ENCODE data around the gene ETV5. TPM values are rescaled to one million over a fixed set of nuclear protein-coding genes. Genes with fewer than 3 reads are reported as not detected.

ETV5 gene
- total RNA-seq, 1 donor from 2014 or later, result 54.1 TPM

- H3K27ac Mint-ChIP-seq, result no peak overlapping the region
- peaks cover 8% of the 10 kb centered on the region for H3K36me3 Mint-ChIP-seq (ENCODE audit: insufficient read depth)
- no peaks in the 10 kb centered on the region for H3K27me3 Mint-ChIP-seq
- H3K9me3 Mint-ChIP-seq (ENCODE audit: low read depth), result no peaks in the 10 kb centered on the region
- no peak for DNase-seq (ENCODE audit: low spot score, unreplicated experiment)
- H3K4me3 Mint-ChIP-seq (ENCODE audit: low read depth), result no peak overlapping the region
- peaks cover 64% of the 10 kb centered on the region for H3K4me1 Mint-ChIP-seq (ENCODE audit: low read depth)
- TF ChIP-seq CTCF (IDR thresholded peaks at IDR 0.05; ENCODE audit: unreplicated experiment), result no peak
These were observed 16.4 kb downstream of the ETV5 start for GRCh38 chr3:186092360-186093070.

GRCh38 chr3:186090901-186091300, 18.0 kb downstream of the ETV5 start:
- H3K36me3 Mint-ChIP-seq (ENCODE audit: insufficient read depth), result peaks cover 22% of the 10 kb centered on the region

GRCh38 chr3:186088335-186088734, 20.6 kb downstream of the ETV5 start:
- H3K4me3 Mint-ChIP-seq (ENCODE audit: low read depth), result no peak overlapping the region
- no peaks in the 10 kb centered on the region for H3K27me3 Mint-ChIP-seq
- H3K9me3 Mint-ChIP-seq (ENCODE audit: low read depth), result peaks cover 6% of the 10 kb centered on the region
- H3K4me1 Mint-ChIP-seq (ENCODE audit: low read depth), result peaks cover 31% of the 10 kb centered on the region
- H3K36me3 Mint-ChIP-seq (ENCODE audit: insufficient read depth), result peaks cover 26% of the 10 kb centered on the region
- TF ChIP-seq CTCF (IDR thresholded peaks at IDR 0.05; ENCODE audit: unreplicated experiment), result no peak
- no peak for DNase-seq (ENCODE audit: low spot score, unreplicated experiment)
- H3K27ac Mint-ChIP-seq, result no peak overlapping the region

More at GRCh38 chr3:186090901-186091300, 18.0 kb downstream of the ETV5 start:
- TF ChIP-seq CTCF (IDR thresholded peaks at IDR 0.05; ENCODE audit: unreplicated experiment), result no peak
- Mint-ChIP-seq H3K27me3 (no peaks in the 10 kb centered on the region), H3K27ac (no peak overlapping the region), H3K4me3 (ENCODE audit: low read depth) (no peak overlapping the region), H3K4me1 (ENCODE audit: low read depth) (peaks cover 47% of the 10 kb centered on the region), H3K9me3 (ENCODE audit: low read depth) (peaks cover 6% of the 10 kb centered on the region)
- DNase-seq (ENCODE audit: low spot score, unreplicated experiment), result no peak

GRCh38 chr3:186084264-186084663, 24.6 kb downstream of the ETV5 start:
- Mint-ChIP-seq H3K27me3 (no peaks in the 10 kb centered on the region), H3K27ac (no peak overlapping the region), H3K4me1 (ENCODE audit: low read depth) (peaks cover 20% of the 10 kb centered on the region)

GRCh38 chr3:186083746-186084145, 25.1 kb downstream of the ETV5 start:
- Mint-ChIP-seq H3K36me3 (ENCODE audit: insufficient read depth) (peaks cover 31% of the 10 kb centered on the region), H3K27me3 (no peaks in the 10 kb centered on the region), H3K4me3 (ENCODE audit: low read depth) (no peak overlapping the region), H3K9me3 (ENCODE audit: low read depth) (peaks cover 6% of the 10 kb centered on the region), H3K4me1 (ENCODE audit: low read depth) (peaks cover 15% of the 10 kb centered on the region), H3K27ac (no peak overlapping the region)
- no peak for TF ChIP-seq CTCF (IDR thresholded peaks at IDR 0.05; ENCODE audit: unreplicated experiment)
- DNase-seq (ENCODE audit: low spot score, unreplicated experiment), result no peak

More at GRCh38 chr3:186084264-186084663, 24.6 kb downstream of the ETV5 start:
- Mint-ChIP-seq H3K36me3 (ENCODE audit: insufficient read depth) (peaks cover 27% of the 10 kb centered on the region), H3K9me3 (ENCODE audit: low read depth) (peaks cover 6% of the 10 kb centered on the region), H3K4me3 (ENCODE audit: low read depth) (no peak overlapping the region)
- no peak for TF ChIP-seq CTCF (IDR thresholded peaks at IDR 0.05; ENCODE audit: unreplicated experiment)
- no peak for DNase-seq (ENCODE audit: low spot score, unreplicated experiment)
